PC-9 (cell line): Measurements from ENCODE around the gene LRRFIP1.

ENCODE experiments used
- CTCF ChIP-seq: fragments of 200-600 bp; sonication (generic); conservative IDR thresholded peaks from 2 replicates; pipeline ENCODE4 v1.6.1; 2017; ENCODE audit warnings: mixed run types, antibody characterized with exemption, mild to moderate bottlenecking, moderate library complexity
- EZH2 ChIP-seq: fragments of 200-600 bp; sonication (generic); IDR thresholded peaks from 2 replicates; pipeline ENCODE4 v1.8.0; 2017; ENCODE audit warnings: antibody characterized with exemption, low read depth

- no peak for TF ChIP-seq CTCF
- TF ChIP-seq EZH2 = no peak
Measured at GRCh38 chr2:237694415-237695194, 67.2 kb downstream of the LRRFIP1 start.
